Raji (cell line): ENCODE data around the gene PPM1L.

Source experiments
- POLR2A ChIP-seq: IDR thresholded peaks from 2 replicates; pipeline ENCODE4 v1.6.1; 2011; ENCODE audit warnings: low read depth, low read length, control low read depth; ENCODE audit not compliant: insufficient read depth

The PPM1L gene

GRCh38 chr3:160755776-160756304 lies at the start of gene PPM1L:
Gene PPM1L, plus strand, starts transcription at chr3:160756231.
- no peak for TF ChIP-seq POLR2A

- no peak for TF ChIP-seq POLR2A
Measured at GRCh38 chr3:160707187-160707794, 48.7 kb upstream of the PPM1L start.

GRCh38 chr3:160709477-160710182 lies 46.4 kb upstream of the PPM1L start:
- TF ChIP-seq POLR2A = no peak

DNA sequence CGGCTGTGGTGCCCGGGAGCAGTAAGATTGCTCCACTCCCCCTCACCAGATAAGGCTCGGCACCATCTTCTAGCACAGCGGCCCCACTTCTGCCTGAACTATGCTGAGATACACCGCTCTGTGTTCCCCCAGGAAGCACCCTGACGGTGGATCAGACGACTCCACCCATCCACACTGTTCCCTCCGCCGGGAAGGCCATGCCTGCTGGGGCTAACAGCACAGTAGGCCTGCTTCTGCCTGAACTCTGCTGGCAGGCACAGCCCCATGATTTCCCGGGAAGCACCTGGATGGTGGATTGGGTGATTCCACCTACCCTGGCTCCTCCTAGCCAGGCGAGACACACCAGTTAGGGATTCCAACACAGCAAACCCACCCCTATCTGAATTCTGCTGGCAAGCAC lies 36.3 kb upstream of the PPM1L start:
- no peak for TF ChIP-seq POLR2A

- TF ChIP-seq POLR2A = no peak
Measured at GRCh38 chr3:160720123-160720746, 35.8 kb upstream of the PPM1L start.

- TF ChIP-seq POLR2A = no peak
Measured at GRCh38 chr3:160722331-160722730, 33.7 kb upstream of the PPM1L start.

DNA sequence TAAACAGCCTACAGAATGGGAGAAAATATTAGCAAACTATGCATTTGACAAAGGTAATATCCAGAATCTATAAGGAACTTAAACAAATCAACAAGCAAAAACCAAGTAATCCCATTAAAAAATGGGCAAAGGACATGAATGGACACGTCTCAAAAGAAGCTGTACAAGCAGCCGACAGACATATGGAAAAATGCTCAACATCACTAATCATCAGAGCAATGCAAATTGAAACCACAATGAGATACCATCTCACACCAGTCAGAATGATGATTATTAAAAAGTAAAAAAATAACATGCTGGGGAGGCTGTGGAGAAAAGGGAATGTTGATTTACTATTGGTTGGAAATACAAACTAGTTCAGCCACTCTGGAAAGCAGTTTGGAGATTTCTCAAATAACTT lies 30.7 kb upstream of the PPM1L start:
- TF ChIP-seq POLR2A = no peak

DNA sequence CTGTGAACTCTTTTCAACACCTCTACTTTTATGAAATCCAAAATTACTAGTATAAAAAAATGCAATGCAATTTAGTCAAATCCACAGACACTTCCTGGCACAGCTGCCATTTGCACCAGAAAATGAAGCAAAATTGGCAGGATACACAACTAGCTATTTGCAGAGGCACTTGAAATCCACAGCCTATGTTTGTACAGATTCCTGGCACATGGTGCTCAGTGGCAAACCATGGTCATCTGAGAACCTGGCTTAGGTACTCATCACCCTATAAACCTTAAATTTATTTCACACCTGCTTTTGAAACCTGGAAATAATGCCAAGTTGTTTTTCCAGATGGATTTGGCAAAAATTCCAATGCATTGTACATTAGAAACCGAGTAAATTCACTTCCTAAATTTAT lies 20.2 kb upstream of the PPM1L start:
- TF ChIP-seq POLR2A = no peak

GRCh38 chr3:160738048-160738447 lies 18.0 kb upstream of the PPM1L start:
- TF ChIP-seq POLR2A = no peak

- TF ChIP-seq POLR2A = no peak
Measured at GRCh38 chr3:160739079-160739478, 17.0 kb upstream of the PPM1L start.

- TF ChIP-seq POLR2A = no peak
Measured at GRCh38 chr3:160746976-160747375, 9.1 kb upstream of the PPM1L start.

- TF ChIP-seq POLR2A = no peak
Measured at GRCh38 chr3:160747422-160747821, 8.6 kb upstream of the PPM1L start.

DNA sequence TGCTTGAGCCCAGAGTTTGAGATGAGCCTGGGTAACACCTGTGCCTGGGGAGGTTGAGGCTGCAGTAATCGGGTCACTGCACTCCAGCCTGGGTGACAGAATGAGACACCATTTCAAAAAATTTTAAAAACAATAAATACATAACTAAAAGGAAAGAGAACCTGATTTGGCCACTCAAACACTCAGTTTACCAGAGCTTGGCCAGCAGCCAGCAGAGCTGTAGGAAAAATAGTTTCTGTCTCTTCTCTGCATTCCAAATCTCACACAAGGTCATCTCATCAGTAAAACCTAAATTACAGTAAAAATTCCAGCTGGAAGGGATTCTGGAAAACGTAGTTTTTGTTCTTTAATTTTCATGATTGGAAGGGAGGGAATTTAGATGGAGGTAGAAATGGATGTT lies 7.8 kb upstream of the PPM1L start:
- TF ChIP-seq POLR2A = no peak

DNA sequence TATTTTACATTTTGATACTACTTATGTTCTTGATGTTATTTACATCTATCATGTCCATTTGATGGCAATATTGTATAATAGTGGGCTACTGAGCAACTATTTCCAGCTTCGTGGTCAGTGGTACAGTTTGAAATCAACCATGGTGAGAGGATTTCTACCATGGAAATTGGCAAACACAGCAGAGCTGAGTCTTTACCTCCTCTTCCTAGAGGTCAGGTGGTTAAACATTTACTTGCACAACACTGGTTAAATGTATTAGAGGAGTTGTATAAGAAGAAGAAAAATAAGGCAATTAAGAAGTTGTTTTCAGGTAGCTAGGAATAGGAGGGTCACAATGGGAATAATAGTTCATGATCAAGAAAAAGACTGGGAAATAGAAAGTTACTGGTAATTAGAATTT lies 7.2 kb upstream of the PPM1L start:
- TF ChIP-seq POLR2A = no peak

DNA sequence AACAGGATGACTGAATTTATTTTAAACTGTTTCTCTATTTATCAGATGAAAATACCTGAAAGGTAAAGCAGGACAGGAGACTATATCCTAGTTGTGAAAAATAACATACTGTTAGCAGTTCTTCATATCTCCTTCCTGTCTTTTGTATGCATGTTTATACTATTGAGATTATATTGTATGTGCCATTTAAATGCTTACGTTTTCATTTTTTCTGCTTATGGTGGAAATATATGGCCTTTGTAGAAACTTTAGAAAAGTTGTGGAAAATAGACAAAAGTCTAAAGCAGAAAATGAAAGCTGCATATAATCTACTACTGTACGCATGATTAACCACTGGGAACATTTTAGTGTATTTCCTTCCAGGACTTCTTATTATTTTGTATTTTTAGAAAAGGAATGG lies 2.1 kb upstream of the PPM1L start:
- TF ChIP-seq POLR2A = no peak

DNA sequence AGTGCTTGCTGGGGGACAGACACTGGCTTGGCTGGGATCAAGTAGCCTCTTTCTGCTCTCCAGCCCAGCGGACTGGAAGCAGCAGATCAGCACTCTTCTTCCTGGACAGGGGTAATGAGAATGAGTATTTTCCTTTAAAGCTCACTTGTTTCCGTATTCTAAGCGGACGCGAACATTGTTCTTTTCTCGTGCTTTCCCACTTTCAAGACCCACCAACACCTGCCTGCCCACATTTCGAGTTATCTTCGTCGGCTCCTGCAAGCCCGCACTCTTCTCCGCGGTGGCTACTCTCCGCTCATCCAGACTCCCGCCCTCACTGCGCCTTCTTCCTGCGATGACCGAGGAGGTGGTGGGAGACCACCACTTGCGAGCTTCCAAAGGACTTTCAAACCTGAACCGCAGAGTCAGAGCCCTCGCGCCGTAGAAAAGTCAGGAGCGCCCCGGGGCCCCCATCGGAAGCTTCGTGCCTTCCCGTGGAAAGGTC lies 1.6 kb upstream of the PPM1L start:
- no peak for TF ChIP-seq POLR2A
